ENCODE data around the gene TOX3. TPM values are rescaled to one million over a fixed set of nuclear protein-coding genes. Genes with fewer than 3 reads are reported as not detected.

TOX3 gene
- total and polyA plus RNA-seq, 2 donors (not counting 3 experiments of a cell fraction or from before 2014, with no cell fraction given), result not detected

- intact Hi-C loops (cut with micrococcal nuclease), result no loop called here
- no peaks in the 10 kb centered on the region for H4K20me1 ChIP-seq (replicated peaks; ENCODE audit: control insufficient read depth, extremely low read depth, insufficient read depth, low read length)
- H3K36me3 ChIP-seq (ENCODE audit: control insufficient read depth in 2 of 2, extremely low read depth in 1 of 2, insufficient read depth in 2 of 2, low read length in 2 of 2), result no peaks in the 10 kb centered on the region
- no peak overlapping the region for H2AFZ ChIP-seq (ENCODE audit: low read depth, low read length)
- POLR2A ChIA-PET, result no interaction called here
- CTCF ChIA-PET, result no interaction called here
- no peak overlapping the region for H3K4me3 ChIP-seq (replicated peaks in 1 of 3; ENCODE audit: insufficient read depth in 1 of 3, low read depth in 1 of 3, low read length in 3 of 3)
- FAIRE-seq (no peak), DNase-seq (ENCODE audit: low read depth, low spot score) (no peak)
- H3K9ac ChIP-seq (replicated peaks; ENCODE audit: extremely low read depth, insufficient read depth, low read length), result no peak overlapping the region
- H3K4me1 ChIP-seq (ENCODE audit: control insufficient read depth, extremely low read depth, insufficient read depth, low read length), result no peaks in the 10 kb centered on the region
- dilution Hi-C loops (cut with MboI; ENCODE audit: extremely low pct_ligation_motif_present, low sequenced_read_pairs), result no loop called here
- no peak overlapping the region for H3K27ac ChIP-seq (ENCODE audit: insufficient read depth, low read depth, low read length)
- H3K9me1 ChIP-seq (replicated peaks; ENCODE audit: control insufficient read depth, extremely low read depth, insufficient read depth, low read length), result no peaks in the 10 kb centered on the region
- H3K4me2 ChIP-seq (ENCODE audit: insufficient read depth, low read length), result no peak overlapping the region
- H3K27me3 ChIP-seq (ENCODE audit: control insufficient read depth in 2 of 2, insufficient read depth in 2 of 2, low read length in 2 of 2), result no peaks in the 10 kb centered on the region
- TF ChIP-seq MYC (IDR thresholded peaks at IDR 0.05; ENCODE audit: low read depth, low read length) (no peak), JUN (IDR thresholded peaks at IDR 0.05; ENCODE audit: borderline replicate concordance, insufficient read depth, insufficient read length, low read depth) (no peak), GATA2 (IDR thresholded peaks at IDR 0.05; ENCODE audit: insufficient read depth, insufficient read length, low read depth, low read length) (no peak), POLR2A (IDR thresholded peaks at IDR 0.05; ENCODE audit: low read depth, low read length) (no peak), CTCF (IDR thresholded peaks at IDR 0.05; ENCODE audit: extremely low read depth in 1 of 2, insufficient read depth in 1 of 2, low read depth in 1 of 2, low read length in 2 of 2) (no peak), FOS (IDR thresholded peaks at IDR 0.05; ENCODE audit: borderline replicate concordance, insufficient read depth, low read length) (no peak), EZH2 (IDR thresholded peaks at IDR 0.05; ENCODE audit: borderline replicate concordance, low read depth, low read length, severe bottlenecking) (no peak), MAX (IDR thresholded peaks at IDR 0.05; ENCODE audit: insufficient read depth, insufficient read length) (no peak), POLR2AphosphoS5 (IDR thresholded peaks at IDR 0.05; ENCODE audit: insufficient read depth, low read depth, low read length) (no peak)
- BruUV-seq (replicated peaks), result no TSS peak
- H3K9me3 ChIP-seq (replicated peaks; ENCODE audit: control insufficient read depth, insufficient read depth, low read length), result peaks cover 3% of the 10 kb centered on the region
- no peaks in the 10 kb centered on the region for H3K79me2 ChIP-seq (ENCODE audit: control insufficient read depth, insufficient read depth, low read length)
Observed at GRCh38 chr16:52439750-52440149, 107.2 kb downstream of the TOX3 start.
